D721Med (cell line): Measurements from ENCODE around the gene C1RL.

Experiments used
- DNase-seq: peaks from one replicate; pipeline ENCODE4 v3.0.0; 2011; ENCODE audit warnings: low spot score; ENCODE audit not compliant: insufficient read length
- FAIRE-seq: peaks from 2 replicates; lab custom pipeline; 2011; peaks lifted over from hg19 to GRCh38; lab: Jason Lieb, UNC
- CTCF ChIP-seq: IDR thresholded peaks from 2 replicates; pipeline ENCODE4 v1.5.1; 2012; ENCODE audit warnings: mild to moderate bottlenecking, control low read depth; ENCODE audit not compliant: insufficient read depth; ENCODE audit errors: missing control alignments

C1RL gene

GRCh38 chr12:7122811-7123769 lies 14.1 kb upstream of the C1RL start:
- TF ChIP-seq CTCF, result no peak
- DNase-seq (no peak), FAIRE-seq (no peak)

- FAIRE-seq (no peak), DNase-seq (no peak)
- no peak for TF ChIP-seq CTCF
These were observed 12.3 kb upstream of the C1RL start for GRCh38 chr12:7121324-7121723.

GRCh38 chr12:7120166-7120565 lies 11.2 kb upstream of the C1RL start:
- FAIRE-seq (no peak), DNase-seq (no peak)

GRCh38 chr12:7118881-7119280 lies 9.9 kb upstream of the C1RL start:
- FAIRE-seq, result no peak
- TF ChIP-seq CTCF, result no peak
- no peak for DNase-seq

More at GRCh38 chr12:7120166-7120565, 11.2 kb upstream of the C1RL start:
- TF ChIP-seq CTCF, result no peak

GRCh38 chr12:7117670-7118069 lies 8.7 kb upstream of the C1RL start:
- TF ChIP-seq CTCF, result no peak
- no peak for FAIRE-seq
- no peak for DNase-seq

- no peak for DNase-seq
- no peak for TF ChIP-seq CTCF
- no peak for FAIRE-seq
These were observed 7.9 kb upstream of the C1RL start for GRCh38 chr12:7116916-7117315.

GRCh38 chr12:7116196-7116595 lies 7.2 kb upstream of the C1RL start:
- FAIRE-seq (no peak), DNase-seq (no peak)
- no peak for TF ChIP-seq CTCF
